Ascending aorta (tissue), 2 donors: Measurements from ENCODE around the gene CDCA8. TPM values are rescaled to one million over a fixed set of nuclear protein-coding genes. Genes with fewer than 3 reads are reported as not detected.

Experiments used
- DNase-seq, 2 donors: peaks; one replicate each; pipeline ENCODE4 v3.0.0-alpha.2; 2019; ENCODE audit warnings: low spot score in 2 of 2
- H3K27ac ChIP-seq, 2 donors: fragments of 200-600 bp; sonication (generic); one replicate each; pipeline ENCODE4 v1.5.1; 2016 to 2017; ENCODE audit warnings: mild to moderate bottlenecking in 1 of 2
- H3K27me3 ChIP-seq: fragments of 200-600 bp; sonication (generic); one replicate; pipeline ENCODE4 v1.5.1; 2017
- H3K36me3 ChIP-seq, 2 donors: fragments of 200-600 bp; sonication (generic); one replicate each; pipeline ENCODE4 v1.5.1; 2016
- H3K4me1 ChIP-seq, 2 donors: fragments of 200-600 bp; sonication (generic); one replicate each; pipeline ENCODE4 v1.5.1; 2016 to 2017; ENCODE audit warnings: mild to moderate bottlenecking in 1 of 2
- H3K4me3 ChIP-seq, 2 donors: fragments of 200-600 bp; sonication (generic); one replicate each; pipeline ENCODE4 v1.5.1; 2016 to 2017; ENCODE audit warnings: mild to moderate bottlenecking in 1 of 2
- H3K9me3 ChIP-seq, 2 donors: fragments of 200-600 bp; sonication (generic); one replicate each; pipeline ENCODE4 v1.5.1; 2016
- CTCF ChIP-seq, 3 experiments: fragments of 200-600 bp in 2 of 3; fragments of 450-650 bp in 1 of 3; sonication (generic) in 2 of 3; IDR thresholded peaks; one replicate each; pipeline ENCODE4 v1.5.1; 2016 to 2019; ENCODE audit warnings: antibody characterized with exemption in 3 of 3, mild to moderate bottlenecking in 1 of 3, moderate library complexity in 1 of 3
- intact Hi-C: fragments of 100-400 bp; cut with DNase I; formaldehyde crosslinking; loops from one replicate; pipeline ENCODE4 v1.15.1; 2023
- total RNA-seq: library from RNA; depleted of rRNA; stranded (reverse); fragments of >200 nt; gene quantifications from one replicate; pipeline ENCODE4 v1.1.0, GENCODE V29; 2016

The CDCA8 gene
- total RNA-seq, 1 donor from 2014 or later = 0.75 TPM

GRCh38 chr1:37739222-37739621, 46.9 kb downstream of the CDCA8 start:
- Histone ChIP-seq H3K4me3 (no peak overlapping the region), H3K4me1 (no peaks in the 10 kb centered on the region), H3K27ac (no peak overlapping the region), H3K9me3 (no peaks in the 10 kb centered on the region), H3K27me3 (no peaks in the 10 kb centered on the region), H3K36me3 (no peaks in the 10 kb centered on the region)
- intact Hi-C loops = no loop called here
- DNase-seq = no peak
- TF ChIP-seq CTCF (IDR thresholded peaks at IDR 0.05) = no peak

DNA sequence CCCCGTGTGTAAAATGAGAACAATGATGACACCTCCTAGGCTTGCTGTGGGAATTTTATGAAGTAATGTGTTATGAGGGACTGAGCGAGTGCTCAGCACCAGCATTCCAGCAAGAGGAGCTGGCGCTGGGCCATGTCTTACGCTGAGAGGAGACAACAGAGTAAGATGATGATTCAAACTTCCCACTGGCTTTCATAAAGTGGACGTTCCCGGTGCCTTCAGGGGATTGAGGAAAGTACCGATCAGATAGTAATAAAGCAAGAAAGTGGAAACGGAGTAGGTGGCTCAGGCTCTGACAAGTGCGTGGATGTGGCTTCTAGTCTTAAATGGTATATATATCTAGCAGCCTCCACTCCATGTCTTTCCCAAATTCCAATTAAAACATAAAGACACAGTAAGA, 48.8 kb downstream of the CDCA8 start:
- Histone ChIP-seq H3K27me3 (no peaks in the 10 kb centered on the region), H3K4me3 (no peak overlapping the region), H3K4me1 (no peaks in the 10 kb centered on the region), H3K27ac (no peak overlapping the region), H3K9me3 (no peaks in the 10 kb centered on the region), H3K36me3 (no peaks in the 10 kb centered on the region)
- no peak for TF ChIP-seq CTCF (IDR thresholded peaks at IDR 0.05)
- DNase-seq = no peak
- intact Hi-C loops = no loop called here

DNA sequence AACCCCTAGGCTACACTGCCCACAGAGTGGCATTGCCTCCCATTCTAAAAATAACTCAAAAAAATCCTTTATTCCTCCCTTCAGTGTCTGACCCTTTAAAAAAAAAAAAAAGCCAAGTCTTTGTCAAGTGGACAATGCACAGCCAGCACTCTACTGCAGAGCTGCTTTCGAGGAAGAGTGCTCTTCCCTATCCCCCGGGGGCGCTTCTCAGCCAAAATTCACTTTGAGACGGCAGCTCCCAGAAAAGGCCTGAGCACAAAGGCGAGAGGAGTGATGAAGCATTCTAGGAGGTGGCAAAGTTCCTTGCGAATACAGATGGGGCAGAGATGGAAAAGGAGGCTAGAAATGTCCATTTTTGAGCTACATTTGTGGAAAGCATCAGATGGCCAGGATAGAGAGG, 49.3 kb downstream of the CDCA8 start:
- DNase-seq = no peak
- Histone ChIP-seq H3K27me3 (no peaks in the 10 kb centered on the region), H3K4me1 (no peaks in the 10 kb centered on the region), H3K9me3 (peaks cover 0 to 1% of the 10 kb centered on the region in 2 donors), H3K36me3 (no peaks in the 10 kb centered on the region), H3K4me3 (no peak overlapping the region), H3K27ac (no peak overlapping the region)
- no peak for TF ChIP-seq CTCF (IDR thresholded peaks at IDR 0.05)
- intact Hi-C loops = no loop called here

DNA sequence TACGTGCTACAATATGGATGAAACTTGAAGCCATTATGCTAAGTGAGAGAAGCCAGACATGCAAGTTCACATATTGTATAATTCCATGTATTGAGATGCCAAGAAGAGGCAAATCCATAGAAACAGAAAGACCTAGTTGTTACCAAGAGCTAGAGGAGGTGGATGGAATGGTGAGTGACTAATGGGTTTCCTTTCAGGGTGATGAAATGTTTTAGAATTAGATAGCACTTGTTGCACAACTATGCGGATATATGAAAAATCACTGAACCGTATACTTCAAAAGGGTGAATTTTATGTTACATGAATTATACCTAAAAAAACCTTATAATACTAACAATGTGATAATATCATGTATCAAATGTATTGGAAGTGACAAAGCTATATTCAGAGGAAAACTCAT, 54.5 kb downstream of the CDCA8 start:
- Histone ChIP-seq H3K27ac (no peak overlapping the region), H3K27me3 (no peaks in the 10 kb centered on the region), H3K36me3 (no peaks in the 10 kb centered on the region), H3K9me3 (peaks cover 0 to 8% of the 10 kb centered on the region in 2 donors), H3K4me1 (no peaks in the 10 kb centered on the region), H3K4me3 (no peak overlapping the region)
- intact Hi-C loops = no loop called here
- no peak for TF ChIP-seq CTCF (IDR thresholded peaks at IDR 0.05)
- DNase-seq = no peak

GRCh38 chr1:37748565-37748964, 56.2 kb downstream of the CDCA8 start:
- no peak overlapping the region for H3K27ac ChIP-seq
- H3K4me1 ChIP-seq = no peaks in the 10 kb centered on the region
- no peak overlapping the region for H3K4me3 ChIP-seq
- intact Hi-C loops = no loop called here
- peaks cover 3% of the 10 kb centered on the region for H3K27me3 ChIP-seq
- no peak for TF ChIP-seq CTCF (IDR thresholded peaks at IDR 0.05)
- no peak for DNase-seq
- H3K9me3 ChIP-seq = peaks cover 0 to 8% of the 10 kb centered on the region in 2 donors
- no peaks in the 10 kb centered on the region for H3K36me3 ChIP-seq

DNA sequence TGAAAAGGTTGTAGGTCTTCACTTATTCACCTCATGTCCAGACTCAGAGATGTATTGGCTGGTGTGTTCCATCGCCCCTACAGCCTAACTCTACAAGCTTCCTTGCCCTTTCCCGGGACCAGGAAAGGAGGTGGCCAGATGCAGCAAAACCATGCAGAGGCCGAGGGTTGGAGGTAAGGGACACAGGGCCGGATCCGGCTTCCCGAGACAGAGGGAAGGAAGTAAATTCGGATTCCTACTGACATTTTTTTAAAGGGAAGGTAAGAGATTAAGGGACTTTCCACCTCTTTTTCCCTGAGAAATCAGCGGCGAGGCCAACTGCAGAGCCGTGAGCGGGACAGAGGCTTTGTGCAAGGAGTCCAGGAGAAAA, 59.9 kb downstream of the CDCA8 start:
- Histone ChIP-seq H3K4me3 (peak overlapping the region in 1 of 2 donors; percentile 36), H3K36me3 (no peaks in the 10 kb centered on the region), H3K9me3 (peaks cover 0 to under 1% of the 10 kb centered on the region in 2 donors), H3K27ac (no peak overlapping the region), H3K4me1 (no peaks in the 10 kb centered on the region), H3K27me3 (peaks cover 3% of the 10 kb centered on the region)
- intact Hi-C loops = no loop called here
- no peak for DNase-seq
- no peak for TF ChIP-seq CTCF (IDR thresholded peaks at IDR 0.05)
